ENCODE results near the gene AJM1.

AJM1 gene

DNA sequence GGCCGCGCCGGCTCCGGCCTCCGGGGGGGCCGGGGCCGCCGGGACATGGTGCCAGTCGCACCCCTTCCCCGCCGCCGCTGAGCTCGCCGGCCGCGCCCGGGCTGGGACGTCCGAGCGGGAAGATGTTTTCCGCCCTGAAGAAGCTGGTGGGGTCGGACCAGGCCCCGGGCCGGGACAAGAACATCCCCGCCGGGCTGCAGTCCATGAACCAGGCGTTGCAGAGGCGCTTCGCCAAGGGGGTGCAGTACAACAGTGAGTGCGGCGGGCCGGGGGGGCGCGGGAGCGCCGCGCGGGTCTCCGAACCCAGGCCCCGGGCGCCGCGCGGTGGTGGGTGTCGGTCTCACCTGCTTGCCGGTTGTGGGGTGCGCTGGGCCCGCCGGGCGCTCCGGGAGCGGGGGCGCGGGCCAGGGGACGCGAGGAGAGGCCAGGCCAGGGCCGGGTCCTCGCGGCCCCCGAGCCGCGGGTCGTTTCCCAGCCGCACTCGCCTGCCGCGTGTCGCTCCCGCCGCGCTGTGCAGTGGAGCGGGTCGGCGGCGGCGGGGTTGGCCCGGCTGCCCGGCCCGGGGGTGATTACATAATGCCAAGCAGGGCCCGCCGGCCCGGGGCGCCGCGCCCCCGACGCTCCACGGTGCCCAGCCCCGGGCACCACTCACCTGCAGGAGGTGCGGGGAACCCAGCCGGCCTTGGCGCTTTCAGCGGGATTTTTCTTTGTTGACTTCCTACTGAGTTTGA, 34.0 kb upstream of the AJM1 start:
- no peak for DNase-seq

DNA sequence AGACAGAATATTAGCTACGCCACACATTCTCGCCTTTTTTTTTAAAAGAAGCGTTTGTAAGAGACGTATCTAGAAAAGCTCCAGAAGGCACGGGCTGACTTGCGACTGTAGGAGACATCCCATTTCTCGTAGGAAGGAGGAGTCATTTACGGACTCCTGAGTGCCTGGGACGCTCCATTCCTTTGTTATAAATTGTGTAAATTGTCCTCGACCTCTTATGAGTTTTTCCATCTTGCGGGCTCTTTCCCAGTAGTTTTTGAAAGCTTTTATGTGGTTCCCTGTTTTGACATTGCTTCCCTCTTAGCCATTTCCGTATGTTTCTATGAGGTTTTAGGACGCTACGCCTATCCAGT, 33.5 kb upstream of the AJM1 start:
- DNase-seq: no peak

DNA sequence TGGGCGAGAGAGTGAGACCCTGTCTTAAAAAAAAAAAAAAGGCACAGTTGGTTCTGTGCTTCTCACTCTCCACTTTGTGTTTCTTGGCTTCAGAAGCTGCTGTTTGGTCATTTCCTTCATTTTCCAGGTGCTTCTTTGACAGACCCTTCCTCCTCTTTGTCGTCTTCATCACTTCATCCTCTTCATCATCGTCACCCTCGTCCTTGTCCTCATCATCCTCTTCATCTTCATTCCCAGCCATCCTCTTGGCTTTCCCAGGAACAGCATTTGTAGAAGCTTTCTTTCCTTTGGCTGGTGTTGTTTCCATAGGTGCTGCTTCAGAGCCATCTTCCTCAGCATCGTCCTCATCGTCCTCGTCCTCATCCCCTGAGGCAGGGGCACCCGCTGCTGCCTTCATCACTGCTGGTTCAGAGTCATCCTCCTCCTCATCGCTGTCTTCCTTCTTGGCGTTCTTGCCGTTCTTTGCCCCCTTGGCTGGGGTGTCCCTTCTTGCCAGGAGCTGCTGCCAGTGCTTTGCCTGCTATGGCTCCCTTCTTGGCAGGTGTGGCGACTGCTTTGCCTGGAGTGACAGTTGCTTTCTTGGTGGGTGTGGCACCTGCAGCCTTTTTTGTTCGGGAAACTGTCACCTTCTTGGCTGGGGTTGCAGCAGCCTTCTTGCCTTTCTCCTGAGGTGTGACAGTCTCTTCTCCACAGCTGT, 27.4 kb upstream of the AJM1 start:
- DNase-seq: no peak

DNA sequence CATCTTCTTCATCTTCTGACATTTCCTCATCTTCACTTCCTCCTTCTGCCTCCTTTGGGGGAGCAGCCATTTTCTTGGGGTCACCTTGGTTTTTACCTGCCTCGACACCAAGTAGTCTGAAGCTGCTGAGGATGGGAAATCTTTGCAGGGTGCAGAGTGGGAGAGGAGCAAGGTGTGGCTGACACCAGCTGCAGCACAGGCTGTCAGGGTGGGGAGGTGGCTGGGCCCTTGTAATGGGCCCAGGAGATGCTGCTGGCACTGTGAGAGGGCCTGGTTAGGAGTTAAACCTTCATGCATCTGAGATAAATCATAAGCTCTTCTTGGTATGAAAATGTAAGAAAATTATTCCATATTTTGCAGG, 26.9 kb upstream of the AJM1 start:
- no peak for DNase-seq

DNA sequence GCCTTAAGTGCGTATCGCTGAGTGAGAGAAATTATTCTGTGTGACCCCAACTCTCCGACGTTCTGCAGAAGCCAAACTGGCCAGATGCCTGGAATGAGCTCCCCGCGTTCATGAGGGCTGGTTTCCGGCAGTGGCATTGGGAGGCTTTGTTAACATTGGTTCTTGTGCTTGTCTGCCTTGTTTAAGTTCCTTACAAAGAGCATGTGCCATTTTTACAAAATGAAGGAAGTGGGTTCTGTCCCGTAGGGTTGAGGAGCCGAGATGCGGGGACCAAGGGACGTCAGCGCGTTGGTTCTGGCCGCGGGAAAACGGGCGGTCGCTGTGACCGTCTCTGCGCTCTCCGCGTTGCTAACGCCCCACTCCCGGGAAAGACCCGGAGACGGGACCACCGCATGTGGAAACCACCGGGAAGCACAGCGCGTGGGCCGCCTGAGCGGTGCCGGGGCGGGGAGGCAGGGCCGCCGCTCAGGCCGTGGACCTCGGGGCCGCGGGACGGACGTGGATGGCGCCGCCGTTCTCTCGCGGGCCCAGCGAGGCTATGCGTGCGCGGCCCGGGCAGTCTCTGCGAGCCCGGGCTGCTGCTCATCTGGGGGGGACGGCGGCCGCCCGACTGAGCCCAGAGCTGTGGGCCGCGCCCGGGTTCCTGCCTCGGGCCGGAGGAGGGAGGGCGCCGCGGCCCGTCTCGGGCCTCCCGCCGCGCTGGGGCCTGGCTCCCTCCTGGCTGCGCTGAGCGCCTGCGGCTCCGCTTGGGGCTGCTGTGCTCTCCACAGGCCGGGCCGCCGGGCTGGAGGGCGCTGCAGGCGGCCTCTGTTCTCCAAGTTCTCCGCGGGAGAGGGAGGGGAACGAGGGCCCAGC, 21.1 kb upstream of the AJM1 start:
- no peak for DNase-seq

DNA sequence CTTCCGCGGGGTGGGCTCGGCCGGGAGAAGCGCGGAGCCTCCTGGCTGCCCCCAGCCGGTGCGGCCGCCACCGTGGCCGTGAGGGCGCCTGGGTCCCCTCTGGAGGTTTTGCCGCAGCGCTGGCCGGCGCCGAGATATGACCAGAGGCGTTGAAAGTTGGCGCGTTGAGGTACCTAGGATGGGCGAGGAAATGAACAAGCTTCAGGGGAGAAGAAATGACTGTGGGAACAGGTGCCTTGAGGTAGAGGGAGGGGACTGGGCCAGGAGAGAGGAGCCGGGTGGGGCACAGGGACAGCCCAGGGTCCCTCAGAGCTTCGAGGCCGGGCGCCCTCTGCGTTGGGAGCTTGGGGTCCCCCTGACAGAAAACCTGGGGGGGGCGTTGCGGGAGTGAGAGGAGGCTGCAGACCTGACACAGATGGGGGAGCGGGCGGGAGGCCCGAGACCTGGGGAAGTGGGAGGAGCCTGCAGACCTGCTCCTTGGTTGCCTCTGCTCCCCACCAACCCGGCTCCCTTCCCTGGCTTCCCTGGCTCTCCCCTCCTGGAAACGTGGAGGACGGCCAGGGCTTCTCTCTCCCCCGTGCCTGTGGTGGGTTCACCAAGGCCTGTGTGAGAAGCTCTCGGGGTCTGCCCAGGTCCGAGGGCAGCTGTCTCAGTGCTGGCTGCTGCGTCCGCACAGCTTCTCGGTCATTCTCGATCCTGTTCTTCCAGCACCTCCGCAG, 20.3 kb upstream of the AJM1 start:
- no peak for DNase-seq

DNA sequence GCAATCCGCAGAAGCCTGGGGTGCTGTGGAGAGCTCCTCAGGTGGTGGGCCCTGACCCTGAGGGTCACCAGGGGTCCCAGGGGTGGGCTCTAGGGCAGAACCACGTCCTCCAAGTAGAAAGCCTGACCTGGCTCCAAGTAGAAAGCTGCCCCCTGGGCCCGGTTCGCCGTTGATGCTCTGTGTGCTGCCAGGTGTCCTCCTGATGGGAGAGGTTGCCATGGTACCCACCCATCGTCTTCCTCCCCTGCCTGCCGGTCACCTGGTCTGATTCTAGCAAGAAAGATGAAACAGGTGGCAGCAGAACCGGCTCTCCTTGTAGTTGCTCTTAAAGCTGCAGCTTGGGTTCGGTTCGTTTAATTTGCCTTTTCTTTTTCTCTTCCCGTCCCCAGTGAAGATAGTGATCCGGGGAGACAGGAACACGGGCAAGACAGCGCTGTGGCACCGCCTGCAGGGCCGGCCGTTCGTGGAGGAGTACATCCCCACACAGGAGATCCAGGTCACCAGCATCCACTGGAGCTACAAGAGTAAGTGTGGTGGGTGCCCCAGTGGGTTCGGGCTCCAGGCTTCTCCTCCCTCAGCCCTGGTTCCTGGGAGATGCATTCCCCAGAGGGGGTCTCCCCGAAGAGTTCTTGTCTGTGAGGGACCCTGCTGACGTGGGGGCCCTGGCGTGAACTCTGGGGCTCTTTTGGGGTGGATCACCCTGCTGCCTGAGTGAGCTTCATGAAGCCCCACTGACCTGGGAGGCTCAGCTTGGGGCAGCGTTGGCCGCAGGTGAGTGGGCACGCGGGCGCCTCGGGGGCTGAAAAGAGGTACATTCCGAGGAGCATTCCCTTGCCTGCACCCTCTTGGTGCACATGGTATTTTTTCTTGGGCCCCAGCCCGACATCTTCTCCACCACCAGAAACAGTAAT, 18.9 kb upstream of the AJM1 start:
- DNase-seq: no peak

DNA sequence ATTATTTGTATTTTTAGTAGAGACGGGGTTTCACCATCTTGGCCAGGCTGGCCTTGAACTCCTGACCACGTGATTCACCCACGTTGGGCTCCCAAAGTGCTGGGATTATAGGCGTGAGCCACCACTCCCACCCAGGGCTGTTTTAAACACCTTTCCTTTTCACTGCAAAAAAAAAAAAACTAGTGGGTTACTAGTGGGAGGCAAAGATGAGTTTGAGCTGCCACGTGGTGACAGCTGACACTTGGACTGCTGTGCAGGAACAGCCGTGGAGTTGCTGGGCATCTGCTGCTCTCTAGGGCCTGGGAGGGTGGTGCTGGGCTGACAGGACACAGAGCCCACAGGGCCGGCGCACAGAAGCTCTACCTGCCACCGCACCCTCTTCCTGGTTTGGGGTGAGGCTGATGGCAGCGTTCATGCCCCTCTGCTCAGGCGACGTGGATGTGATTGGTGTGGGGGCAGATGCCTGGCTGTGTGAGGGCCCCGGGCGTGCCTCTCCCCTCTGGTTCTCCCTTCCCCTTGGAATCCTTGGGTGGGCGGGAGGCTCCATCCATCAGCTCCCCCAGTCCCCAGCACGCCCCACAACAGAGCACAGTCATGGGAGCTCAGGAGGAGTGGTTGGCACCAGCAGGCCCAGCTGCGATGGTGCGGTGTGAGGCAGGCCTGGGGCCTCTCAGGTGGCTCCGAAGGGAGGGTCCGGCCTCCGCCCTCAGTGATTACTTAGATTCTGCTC, 17.6 kb upstream of the AJM1 start:
- DNase-seq: no peak

DNA sequence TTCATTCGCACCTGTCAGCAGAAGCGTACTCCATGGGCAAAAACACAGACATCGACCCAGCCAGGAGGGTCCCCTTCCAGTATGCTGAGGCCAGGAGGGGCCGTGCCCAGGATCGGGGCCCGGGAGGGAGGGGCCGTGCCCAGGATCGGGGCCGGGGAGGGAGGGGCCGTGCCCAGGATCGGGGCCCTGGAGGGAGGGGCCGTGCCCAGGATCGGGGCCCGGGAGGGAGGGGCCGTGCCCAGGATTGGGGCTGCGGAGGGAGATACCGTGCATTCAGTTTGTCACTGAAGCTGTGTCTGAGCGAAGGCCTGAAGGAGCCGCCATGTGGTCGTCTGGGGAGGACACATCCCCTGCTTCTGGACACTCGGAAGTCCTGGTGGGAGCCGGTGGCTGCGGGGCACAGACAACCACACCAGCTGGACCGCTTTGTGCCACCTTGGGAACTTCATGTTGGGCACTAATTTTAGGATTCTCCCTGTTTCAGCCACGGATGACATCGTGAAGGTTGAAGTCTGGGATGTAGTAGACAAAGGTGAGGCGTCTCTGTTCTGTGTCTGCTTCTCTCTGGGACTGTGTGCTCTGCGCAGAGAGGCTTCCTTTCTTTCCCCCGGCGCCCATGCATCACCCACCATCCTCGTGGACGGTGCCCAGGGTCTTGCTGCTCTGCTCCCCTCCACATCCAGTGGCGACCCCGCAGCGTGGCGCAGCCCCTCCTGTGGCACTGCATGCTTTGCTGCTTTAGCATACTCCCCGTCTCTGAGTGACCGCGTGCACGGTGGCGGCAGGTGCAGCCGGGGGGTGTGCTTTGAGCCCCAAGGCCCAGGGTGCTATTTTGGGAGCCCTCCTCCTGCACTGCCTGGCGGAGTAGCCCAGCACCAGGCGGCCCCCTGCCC, 16.7 kb upstream of the AJM1 start:
- no peak for DNase-seq

DNA sequence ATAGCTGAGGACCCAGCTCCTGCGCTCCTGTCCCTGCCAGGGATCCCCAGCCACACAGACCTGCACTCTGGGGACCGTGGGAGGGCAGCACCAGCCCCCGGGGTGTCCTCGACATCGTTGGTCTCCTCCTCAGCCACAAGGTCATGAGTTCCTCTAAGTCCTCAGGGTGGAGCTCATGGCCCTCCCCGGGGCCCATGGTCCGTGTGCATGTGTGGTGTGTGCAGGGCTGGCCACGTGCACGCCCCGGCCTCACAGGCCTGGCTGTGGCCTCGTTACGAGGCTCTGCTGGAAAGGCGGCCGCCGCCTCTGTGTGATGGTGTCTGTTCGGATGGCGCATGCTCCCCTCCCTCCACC, 16.1 kb upstream of the AJM1 start:
- DNase-seq: no peak

DNA sequence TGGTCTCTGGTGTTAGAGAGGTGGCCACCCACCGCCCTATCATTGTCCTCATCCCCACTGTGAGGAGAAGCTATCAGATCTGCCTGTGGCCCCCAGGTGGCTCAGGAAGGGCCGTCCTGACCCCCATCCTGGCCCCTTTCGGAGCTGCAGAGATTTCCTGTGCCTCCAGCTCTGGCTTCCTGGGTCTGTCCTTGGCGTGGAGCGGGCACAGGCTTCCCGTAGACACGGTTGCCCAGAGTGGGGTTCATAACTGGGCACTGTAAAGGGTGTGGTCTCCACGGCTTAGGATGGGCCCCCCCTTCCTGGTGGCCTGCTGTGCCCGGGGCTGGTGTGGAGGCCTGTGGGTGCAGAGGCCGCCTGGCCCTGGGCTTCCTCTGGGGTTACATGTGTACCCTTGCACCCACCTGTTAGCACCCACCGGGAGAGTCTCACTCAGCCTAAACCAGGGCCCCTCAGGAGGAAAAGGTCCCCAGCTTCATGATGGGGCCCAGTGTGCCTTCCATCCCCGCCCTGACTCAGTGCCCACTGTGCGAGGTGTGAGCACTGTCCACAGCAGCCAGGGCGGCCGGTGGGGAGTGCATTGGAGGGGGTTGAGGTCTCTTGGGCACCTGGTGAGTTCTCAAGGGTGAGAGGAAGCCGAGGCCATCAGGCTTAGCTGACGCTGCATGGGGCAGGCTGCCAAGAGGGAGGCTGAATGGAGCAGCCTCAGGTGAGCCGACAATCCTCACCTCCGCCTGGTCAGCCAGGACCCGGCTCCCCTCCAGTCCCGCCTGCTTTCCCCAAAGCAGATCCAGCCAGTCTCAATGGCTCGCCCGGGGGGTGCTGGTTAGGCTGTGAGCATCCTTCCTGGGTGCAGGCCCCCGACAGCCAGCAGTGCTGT, 15.3 kb upstream of the AJM1 start:
- no peak for DNase-seq

DNA sequence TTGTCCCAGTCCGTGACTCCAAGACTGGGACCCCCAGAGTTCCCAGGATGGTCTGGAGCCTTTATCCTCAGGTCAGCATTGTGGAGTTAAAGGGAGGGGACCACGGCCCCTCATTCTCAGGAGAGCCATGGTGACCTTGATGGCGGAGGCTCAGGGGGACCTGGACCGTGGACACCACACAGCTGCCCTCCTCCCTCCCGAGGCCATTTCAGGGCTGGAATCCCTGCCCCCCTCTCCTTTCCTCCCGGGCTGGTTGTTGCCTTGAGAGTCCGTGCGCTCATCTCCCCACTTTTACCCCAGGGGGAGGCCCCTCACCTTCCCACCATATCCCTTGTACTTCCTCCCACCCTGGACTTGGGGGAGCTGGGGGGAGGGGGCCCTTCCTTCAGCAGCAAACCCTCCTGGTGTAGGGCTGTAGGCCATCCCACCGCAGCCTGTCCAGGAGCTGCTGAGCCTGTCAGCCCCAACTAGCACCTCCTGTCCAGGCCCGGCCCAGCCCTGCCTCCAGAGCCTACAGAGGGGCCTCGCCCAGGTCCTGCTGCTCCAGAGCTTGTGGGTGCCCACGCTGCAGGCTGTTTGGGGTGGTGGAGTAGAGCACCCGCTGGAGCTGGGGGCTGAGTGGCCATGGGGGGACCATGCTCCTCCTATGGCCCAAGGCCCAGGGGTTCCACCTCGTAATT, 14.3 kb upstream of the AJM1 start:
- DNase-seq: no peak

DNA sequence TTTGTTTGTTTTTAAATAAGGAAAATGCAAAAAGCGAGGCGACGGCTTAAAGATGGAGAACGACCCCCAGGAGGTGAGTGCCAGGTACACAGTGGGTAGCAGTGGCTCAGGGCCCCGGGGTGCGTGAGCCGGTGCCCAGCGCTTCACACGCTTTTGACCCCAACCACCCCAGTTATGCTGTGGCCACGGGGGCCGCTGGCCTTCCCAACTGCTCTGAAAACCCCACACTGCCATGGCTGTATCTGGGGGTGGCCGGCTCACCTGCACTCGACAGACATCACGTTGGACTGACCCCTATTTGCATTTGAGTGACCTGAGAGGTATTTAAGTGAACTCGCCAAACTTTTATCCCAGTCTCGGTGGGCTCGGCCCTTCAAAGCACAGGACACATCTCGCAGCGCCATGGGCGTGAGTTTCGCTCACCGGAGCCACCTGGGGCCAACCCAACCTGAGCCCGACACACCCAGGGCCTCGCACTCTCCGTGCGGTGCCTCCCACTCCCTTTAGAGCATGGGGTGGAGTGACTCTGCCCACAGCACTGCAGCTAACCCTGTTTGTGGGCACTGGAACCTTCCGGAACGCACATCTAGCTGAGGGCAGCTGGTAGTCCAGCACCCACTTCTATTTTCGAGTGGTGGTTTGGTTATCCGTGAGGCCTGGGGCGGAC, 13.7 kb upstream of the AJM1 start:
- no peak for DNase-seq

DNA sequence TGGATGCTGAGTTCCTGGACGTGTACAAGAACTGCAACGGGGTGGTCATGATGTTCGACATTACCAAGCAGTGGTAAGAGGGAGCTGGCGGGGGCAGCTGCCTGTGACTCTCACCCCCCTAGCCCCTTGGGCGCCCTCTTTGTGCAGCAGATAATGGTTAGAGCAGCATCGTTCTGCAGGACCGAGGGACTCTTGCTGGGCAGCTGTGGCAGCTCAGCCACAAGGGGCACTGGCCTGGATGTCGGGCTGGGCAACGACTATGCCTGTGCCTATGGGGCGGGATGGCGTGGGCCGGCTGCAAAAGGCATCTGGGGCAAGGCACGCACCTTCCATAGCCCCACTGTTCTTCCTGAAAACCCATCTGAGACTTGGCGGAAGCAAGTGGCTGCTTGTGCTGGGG, 12.9 kb upstream of the AJM1 start:
- no peak for DNase-seq

DNA sequence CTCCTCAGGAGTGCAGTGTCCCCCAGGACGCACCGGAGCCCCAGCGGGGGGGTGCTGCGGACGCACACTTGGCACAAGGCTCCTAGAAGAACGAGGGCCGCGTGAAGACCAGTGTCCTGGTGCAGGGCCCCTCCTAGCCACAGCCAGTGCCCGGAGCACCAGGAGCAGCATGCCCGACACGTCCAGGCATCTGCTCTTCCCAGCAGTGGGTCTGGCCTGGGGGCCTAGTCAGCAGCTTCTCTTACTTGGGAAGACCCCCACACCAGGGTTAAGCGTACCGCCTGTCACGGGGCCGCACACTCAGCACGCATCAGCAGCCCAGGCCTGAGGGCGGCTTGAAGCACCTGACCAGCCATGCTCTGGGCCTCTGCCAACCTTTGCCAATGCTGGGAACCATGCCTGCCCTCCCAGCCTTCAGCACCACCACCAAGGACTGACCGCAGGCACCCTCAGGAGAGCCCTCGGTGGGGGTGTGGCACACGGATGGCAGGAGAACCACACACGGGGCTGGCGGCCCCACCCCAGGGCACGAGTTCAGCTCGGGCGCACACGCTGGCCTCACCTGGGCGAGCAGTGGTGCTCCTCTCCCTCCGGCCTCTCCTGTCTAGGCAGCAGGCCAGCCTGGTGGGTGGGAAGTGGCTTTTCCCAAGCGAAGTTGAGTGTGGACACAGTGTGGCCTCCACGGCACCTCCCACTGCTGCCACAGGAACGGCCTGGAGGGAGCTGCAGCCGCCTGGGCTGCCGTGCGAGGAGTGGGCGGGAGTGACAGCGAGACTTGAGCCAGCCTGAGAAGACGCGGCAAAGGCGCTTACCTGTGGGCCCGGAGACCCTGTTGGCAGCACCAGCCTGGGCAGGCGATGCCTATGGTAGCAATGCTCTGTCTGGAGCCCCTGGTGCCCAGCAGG, 12.0 kb upstream of the AJM1 start:
- no peak for DNase-seq

DNA sequence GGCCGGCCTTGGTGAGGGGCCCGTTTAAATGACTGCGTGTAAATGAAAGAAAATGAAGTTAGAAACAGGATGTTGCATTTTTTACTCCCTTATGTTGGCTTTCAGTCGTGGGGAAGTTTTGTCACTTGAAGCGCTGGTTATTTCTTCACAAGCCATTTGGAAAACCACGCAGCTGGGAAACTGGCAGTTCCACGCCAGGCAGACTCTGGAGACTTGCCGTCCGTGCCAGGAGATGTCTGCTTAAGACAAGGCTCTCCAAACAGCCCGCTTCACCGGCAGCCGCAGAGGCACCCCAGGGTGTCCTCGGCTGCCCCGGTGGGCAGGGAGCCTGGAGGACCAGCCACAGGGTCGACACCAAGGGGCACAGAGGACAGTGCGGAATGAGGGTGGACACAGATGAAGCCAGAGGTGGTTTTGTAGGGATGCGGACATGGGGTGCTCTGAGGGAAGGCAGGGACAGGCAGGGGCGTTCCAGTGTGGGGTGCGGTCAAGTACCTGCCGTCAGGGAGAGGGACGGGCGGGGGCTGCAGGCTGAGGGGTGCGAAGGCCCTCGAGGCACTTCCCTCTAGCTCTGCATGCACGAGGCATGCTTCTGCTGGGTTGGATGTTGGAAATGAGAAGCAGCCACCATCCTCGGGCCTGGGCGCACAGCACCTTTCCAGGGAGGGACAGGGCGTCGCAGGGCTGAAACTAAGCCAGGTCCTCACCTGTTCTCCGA, 11.1 kb upstream of the AJM1 start:
- no peak for DNase-seq

DNA sequence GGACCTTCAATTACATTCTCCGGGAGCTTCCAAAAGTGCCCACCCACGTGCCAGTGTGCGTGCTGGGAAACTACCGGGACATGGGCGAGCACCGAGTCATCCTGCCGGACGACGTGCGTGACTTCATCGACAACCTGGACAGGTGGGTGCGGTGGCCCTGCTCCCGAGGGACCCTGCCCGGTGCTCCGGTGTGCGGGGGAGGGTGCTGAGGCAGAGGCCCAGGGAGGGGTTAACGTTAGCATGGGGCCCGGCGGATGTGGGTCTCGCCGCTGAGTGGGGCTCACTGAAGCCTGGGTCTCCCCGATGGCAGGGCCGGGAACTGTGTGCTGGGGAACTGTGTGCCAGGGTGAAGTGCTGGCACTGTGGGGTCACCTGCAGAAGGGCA, 10.6 kb upstream of the AJM1 start:
- no peak for DNase-seq

Measured in NK-92 treated with Interleukin-12 subunit alpha and Interleukin-12 subunit beta, amount 100 ng/mL, for 24 hours (cell line).